Measurements from ENCODE around the gene ST14. TPM values are rescaled to one million over a fixed set of nuclear protein-coding genes. Genes with fewer than 3 reads are reported as not detected.

ST14 gene
- total RNA-seq, 4 donors from 2014 or later = 0.62 to 16.5 (median 1.8) TPM

GRCh38 chr11:130181295-130182272, 22.0 kb downstream of the ST14 start:
- WGBS, 2 donors (ENCODE audit: low coverage in 1 of 2) = 56 to 75% methylated on average over 7 to 8 of the region's 11 CpGs
- ATAC-seq = no peak
- Histone ChIP-seq H3K36me3 (no peaks in the 10 kb centered on the region), H3K9me3 (no peaks in the 10 kb centered on the region), H3K4me3 (no peak overlapping the region), H3K27me3 (no peaks in the 10 kb centered on the region), H3K27ac (no peak overlapping the region), H3K4me1 (peaks cover 0 to 5% (median 3%) of the 10 kb centered on the region in 3 donors)
- TF ChIP-seq EP300 (IDR thresholded peaks at IDR 0.05) (no peak), POLR2A (IDR thresholded peaks at IDR 0.05) (no peak), POLR2AphosphoS5 (IDR thresholded peaks at IDR 0.05) (no peak), CTCF (IDR thresholded peaks at IDR 0.05) (no peak)

GRCh38 chr11:130183878-130184610, 24.5 kb downstream of the ST14 start:
- Histone ChIP-seq H3K4me1 (peaks cover 0 to under 1% (median 0%) of the 10 kb centered on the region in 3 donors), H3K27me3 (no peaks in the 10 kb centered on the region), H3K9me3 (no peaks in the 10 kb centered on the region), H3K36me3 (no peaks in the 10 kb centered on the region), H3K27ac (no peak overlapping the region), H3K4me3 (no peak overlapping the region)
- ATAC-seq = no peak
- TF ChIP-seq POLR2A (IDR thresholded peaks at IDR 0.05) = no peak
- TF ChIP-seq CTCF (IDR thresholded peaks at IDR 0.05) = no peak
- TF ChIP-seq POLR2AphosphoS5 (IDR thresholded peaks at IDR 0.05) = no peak
- TF ChIP-seq EP300 (IDR thresholded peaks at IDR 0.05) = no peak
- WGBS, 2 donors (ENCODE audit: low coverage in 1 of 2) = 70 to 74% methylated on average over 11 of the region's 11 CpGs

GRCh38 chr11:130187096-130187495, 27.5 kb downstream of the ST14 start:
- no peak overlapping the region for H3K4me3 ChIP-seq
- H3K27ac ChIP-seq = no peak overlapping the region
- no peaks in the 10 kb centered on the region for H3K27me3 ChIP-seq
- TF ChIP-seq EP300 (IDR thresholded peaks at IDR 0.05) (no peak), CTCF (IDR thresholded peaks at IDR 0.05) (no peak), POLR2A (IDR thresholded peaks at IDR 0.05) (no peak)
- no peaks in the 10 kb centered on the region for H3K36me3 ChIP-seq
- ATAC-seq = no peak
- WGBS, 2 donors (ENCODE audit: low coverage in 1 of 2) = 96 to 97% methylated on average over 9 to 10 of the region's 13 CpGs
- no peaks in the 10 kb centered on the region for H3K4me1 ChIP-seq
- H3K9me3 ChIP-seq = no peaks in the 10 kb centered on the region

- no peaks in the 10 kb centered on the region for H3K27me3 ChIP-seq
- TF ChIP-seq POLR2AphosphoS5 (IDR thresholded peaks at IDR 0.05) (no peak), POLR2A (IDR thresholded peaks at IDR 0.05) (no peak), CTCF (IDR thresholded peaks at IDR 0.05) (no peak), EP300 (IDR thresholded peaks at IDR 0.05) (no peak)
- no peaks in the 10 kb centered on the region for H3K9me3 ChIP-seq
- no peaks in the 10 kb centered on the region for H3K4me1 ChIP-seq
- WGBS, 2 donors (ENCODE audit: low coverage in 1 of 2) = 96 to 100% methylated on average over 1 to 8 of the region's 14 CpGs
- H3K4me3 ChIP-seq = no peak overlapping the region
- no peak overlapping the region for H3K27ac ChIP-seq
- no peaks in the 10 kb centered on the region for H3K36me3 ChIP-seq
- ATAC-seq = no peak
Measured at GRCh38 chr11:130188047-130188446, 28.5 kb downstream of the ST14 start.
